Fibroblast of the aortic adventitia (primary cell): ENCODE measurements around the gene ASCC3. TPM values are rescaled to one million over a fixed set of nuclear protein-coding genes. Genes with fewer than 3 reads are reported as not detected.

ENCODE experiments used
- DNase-seq: peaks from one replicate; pipeline ENCODE4 v3.0.0-alpha.2; 2010; ENCODE audit warnings: low read depth
- H3K4me3 ChIP-seq: 2 replicates; pipeline ENCODE4 v1.5.1; 2011; ENCODE audit warnings: low read depth, mild to moderate bottlenecking, control low read depth, low read length, moderate library complexity
- total RNA-seq: library from RNA; depleted of rRNA; stranded (reverse); fragments of >200 nt; gene quantifications from 2 replicates; pipeline ENCODE4 v1.2.3, GENCODE V29; 2012; ENCODE audit warnings: low replicate concordance
- TF ChIP-seq, protein P1 (sequence below): IDR thresholded peaks from 2 replicates; pipeline ENCODE4 v1.5.1; 2011; ENCODE audit warnings: mild to moderate bottlenecking, low read length, control low read depth, inconsistent platforms; ENCODE audit not compliant: insufficient read depth

The ASCC3 gene
- total RNA-seq, 1 donor: 87.5 TPM

DNA sequence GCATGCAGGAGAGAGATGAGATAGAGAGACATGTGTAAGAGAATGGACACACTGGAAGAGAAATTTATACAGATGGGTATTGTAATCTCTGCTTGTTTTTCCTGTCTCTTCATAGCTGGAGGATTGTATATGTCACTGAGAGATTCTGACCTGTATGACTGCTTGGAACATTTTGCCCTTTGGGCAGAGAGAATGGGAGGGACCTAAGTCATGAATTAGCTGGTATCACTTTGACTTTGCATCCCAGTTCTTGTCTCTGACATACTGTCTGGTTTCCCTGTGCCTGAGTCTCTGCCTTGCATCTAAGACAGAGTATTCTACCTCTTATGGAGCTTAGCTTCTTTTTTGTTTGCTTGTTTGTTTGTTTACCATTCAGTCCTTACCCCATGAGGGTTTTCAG lies 37.0 kb upstream of the ASCC3 start:
- TF ChIP-seq, protein P1, sequence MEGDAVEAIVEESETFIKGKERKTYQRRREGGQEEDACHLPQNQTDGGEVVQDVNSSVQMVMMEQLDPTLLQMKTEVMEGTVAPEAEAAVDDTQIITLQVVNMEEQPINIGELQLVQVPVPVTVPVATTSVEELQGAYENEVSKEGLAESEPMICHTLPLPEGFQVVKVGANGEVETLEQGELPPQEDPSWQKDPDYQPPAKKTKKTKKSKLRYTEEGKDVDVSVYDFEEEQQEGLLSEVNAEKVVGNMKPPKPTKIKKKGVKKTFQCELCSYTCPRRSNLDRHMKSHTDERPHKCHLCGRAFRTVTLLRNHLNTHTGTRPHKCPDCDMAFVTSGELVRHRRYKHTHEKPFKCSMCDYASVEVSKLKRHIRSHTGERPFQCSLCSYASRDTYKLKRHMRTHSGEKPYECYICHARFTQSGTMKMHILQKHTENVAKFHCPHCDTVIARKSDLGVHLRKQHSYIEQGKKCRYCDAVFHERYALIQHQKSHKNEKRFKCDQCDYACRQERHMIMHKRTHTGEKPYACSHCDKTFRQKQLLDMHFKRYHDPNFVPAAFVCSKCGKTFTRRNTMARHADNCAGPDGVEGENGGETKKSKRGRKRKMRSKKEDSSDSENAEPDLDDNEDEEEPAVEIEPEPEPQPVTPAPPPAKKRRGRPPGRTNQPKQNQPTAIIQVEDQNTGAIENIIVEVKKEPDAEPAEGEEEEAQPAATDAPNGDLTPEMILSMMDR: no peak
- no peak for DNase-seq
- no peak overlapping the region for H3K4me3 ChIP-seq

DNA sequence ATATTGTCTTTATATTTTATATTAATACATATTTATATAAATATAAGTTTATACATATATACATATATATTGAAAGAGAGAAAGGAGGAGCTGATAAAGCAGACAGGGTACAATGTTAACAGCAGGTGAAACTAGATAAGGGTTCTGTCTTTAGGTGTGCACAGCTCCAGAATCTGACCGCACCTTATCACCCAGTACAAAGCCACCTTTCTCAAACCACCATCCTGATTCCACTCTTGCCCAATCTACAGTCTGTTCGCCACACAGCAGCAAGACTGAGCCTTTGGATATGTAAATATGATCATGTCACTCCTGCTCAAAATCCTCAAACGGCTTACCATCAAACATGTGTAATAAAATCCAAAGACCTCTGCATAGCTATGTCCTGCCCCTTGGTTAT lies 34.7 kb upstream of the ASCC3 start:
- TF ChIP-seq, protein P1: no peak
- no peak overlapping the region for H3K4me3 ChIP-seq
- DNase-seq: no peak

DNA sequence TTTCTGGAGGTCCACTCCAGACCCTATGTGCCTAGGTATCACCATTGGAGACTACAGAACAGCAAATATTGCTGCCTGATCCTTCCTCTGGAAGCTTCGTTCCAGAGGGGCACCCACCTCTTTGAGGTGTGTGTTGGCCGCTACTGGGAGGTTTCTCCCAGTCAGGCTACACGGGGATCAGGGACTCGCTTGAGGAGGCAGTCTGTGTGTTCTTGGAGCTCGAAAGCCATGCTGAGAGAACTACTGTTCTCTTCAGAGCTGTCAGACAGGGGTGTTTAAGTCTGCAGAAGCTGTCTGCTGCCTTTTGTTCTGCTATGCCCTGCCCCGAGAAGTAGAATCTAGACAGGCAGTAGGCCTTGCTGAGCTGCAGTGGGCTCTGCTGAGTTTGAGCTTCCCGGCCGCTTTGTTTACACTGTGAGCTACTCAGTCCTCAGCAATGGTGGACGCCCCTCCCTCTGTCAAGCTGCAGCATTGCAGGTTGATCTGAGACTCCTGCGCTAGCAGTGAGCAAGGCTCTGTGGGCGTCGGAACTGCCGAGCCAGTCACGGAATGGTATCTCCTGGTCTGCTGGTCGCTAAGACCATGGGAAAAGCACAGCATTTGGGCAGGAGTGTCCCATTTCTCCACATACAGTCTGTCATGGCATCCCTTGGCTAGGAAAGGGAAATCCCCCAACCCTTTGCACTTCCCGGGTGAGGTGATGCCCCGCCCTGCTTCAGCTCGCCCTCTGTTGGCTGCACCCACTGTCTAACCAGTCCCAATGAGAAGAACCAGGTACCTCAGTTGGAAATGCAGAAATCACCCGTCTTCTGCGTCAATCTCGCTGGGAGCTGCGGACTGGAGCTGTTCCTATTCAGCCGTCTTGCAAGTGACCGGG lies 32.5 kb upstream of the ASCC3 start:
- DNase-seq: no peak

DNA sequence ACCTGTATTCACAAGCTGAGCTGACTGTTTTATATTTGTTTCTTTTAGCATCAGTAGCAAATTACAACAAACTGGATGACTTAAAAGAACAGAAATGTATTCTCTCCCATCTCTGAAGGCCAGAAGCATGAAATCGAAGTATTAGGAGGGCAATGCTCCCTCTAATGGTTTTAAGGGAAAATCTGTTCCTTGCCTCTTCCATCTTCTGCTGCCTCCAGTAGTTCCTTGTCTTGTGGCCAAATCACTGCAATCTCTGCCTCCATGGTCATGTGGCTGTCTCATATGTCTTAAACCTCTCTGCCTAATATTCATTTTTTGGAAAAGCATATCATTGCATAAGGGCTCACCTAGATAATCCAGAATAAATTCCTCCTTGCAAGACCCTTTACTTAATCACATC lies 25.2 kb upstream of the ASCC3 start:
- H3K4me3 ChIP-seq: no peak overlapping the region
- DNase-seq: no peak
- TF ChIP-seq, protein P1: peak; percentile 12

More for the DNA sequence above, 32.5 kb upstream of the ASCC3 start:
- no peak overlapping the region for H3K4me3 ChIP-seq
- TF ChIP-seq, protein P1: no peak

DNA sequence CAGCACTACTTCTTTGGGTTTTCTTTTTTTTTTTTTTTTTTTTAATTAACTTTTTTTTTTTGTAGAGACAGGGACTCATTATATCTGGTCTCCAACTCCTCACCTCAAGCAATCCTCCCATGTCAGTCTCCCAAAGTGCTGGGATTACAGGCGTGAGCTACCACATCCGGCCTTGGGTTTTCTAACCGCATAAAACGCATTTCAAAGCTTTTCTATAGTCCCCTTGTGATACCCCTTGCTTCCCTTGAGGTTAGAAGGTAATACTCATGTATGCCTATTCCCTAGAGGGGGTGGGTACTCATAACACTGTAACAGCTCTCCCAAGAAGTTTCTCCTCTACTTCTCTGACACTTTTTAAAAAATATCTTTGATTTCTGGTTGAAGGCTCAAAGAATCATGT lies 23.9 kb upstream of the ASCC3 start:
- H3K4me3 ChIP-seq: no peak overlapping the region
- DNase-seq: no peak
- TF ChIP-seq, protein P1: no peak

DNA sequence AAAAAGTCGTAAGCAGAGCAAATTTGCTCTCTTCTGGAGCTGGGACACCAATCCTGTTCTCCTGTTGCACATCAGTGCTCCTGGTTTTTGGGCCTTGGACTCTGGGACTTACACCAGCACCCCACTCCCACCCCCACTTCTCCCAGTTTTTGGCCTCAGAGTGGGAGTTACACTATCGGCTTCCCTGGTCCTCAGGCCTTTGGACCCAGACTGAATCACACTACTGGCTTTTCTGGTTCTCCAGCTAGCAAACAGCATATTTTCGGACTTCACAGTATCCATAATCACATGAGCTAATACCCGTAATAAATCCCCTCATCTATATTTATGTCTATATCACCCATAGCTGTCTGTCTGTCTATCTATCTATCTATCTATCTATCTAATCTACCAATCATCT lies 23.2 kb upstream of the ASCC3 start:
- H3K4me3 ChIP-seq: no peak overlapping the region
- no peak for DNase-seq
- TF ChIP-seq, protein P1: no peak
